NCI-H1105 (cell line): ENCODE data around the gene NDUFAF3.

Experiments
- DNase-seq: peaks from one replicate; lab custom pipeline; 2025; lab: John Stamatoyannopoulos, UW

NDUFAF3 gene

GRCh38 chr3:49054344-49054862, 32.5 kb downstream of the NDUFAF3 start:
- no peak for DNase-seq

GRCh38 chr3:49057268-49057667, 35.3 kb downstream of the NDUFAF3 start:
- DNase-seq: no peak

DNA sequence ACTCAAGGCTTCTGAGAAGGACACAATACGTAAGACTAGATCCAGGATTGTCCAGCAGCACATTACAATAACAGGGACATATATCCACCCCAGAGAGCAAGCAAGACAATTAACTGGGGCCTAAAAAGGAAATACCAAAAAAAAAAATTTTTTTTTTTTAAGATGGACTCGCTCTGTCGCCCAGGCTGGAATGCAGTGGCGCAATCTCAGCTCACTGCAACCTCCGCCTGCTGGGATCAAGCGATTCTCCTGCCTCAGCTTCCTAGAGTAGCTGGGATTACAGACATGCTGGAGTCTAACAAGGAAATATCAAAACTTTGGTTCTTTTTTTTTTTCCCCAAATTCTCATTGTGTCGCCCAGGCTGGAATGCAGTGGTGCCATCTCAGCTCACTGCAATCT, 36.1 kb downstream of the NDUFAF3 start:
- no peak for DNase-seq
